ENCODE results near the gene RPUSD4.

Gene RPUSD4

GRCh38 chr11:126246636-126247035, 35.2 kb upstream of the RPUSD4 start:
- no peak for DNase-seq (ENCODE audit: low read depth)
- no peak for TF ChIP-seq CTCF (conservative IDR thresholded peaks at IDR 0.05; ENCODE audit: control insufficient read depth, insufficient read depth, low read depth, low read length)
- no peak overlapping the region for H3K4me3 ChIP-seq (ENCODE audit: control insufficient read depth, low read depth, low read length)

GRCh38 chr11:126233391-126233790, 21.9 kb upstream of the RPUSD4 start:
- TF ChIP-seq CTCF (conservative IDR thresholded peaks at IDR 0.05; ENCODE audit: control insufficient read depth, insufficient read depth, low read depth, low read length): no peak
- H3K4me3 ChIP-seq (ENCODE audit: control insufficient read depth, low read depth, low read length): no peak overlapping the region
- DNase-seq (ENCODE audit: low read depth): peak; percentile 37

- no peak for TF ChIP-seq CTCF (conservative IDR thresholded peaks at IDR 0.05; ENCODE audit: control insufficient read depth, insufficient read depth, low read depth, low read length)
These were observed 21.2 kb upstream of the RPUSD4 start for GRCh38 chr11:126232683-126233082.

GRCh38 chr11:126231725-126232459, 20.4 kb upstream of the RPUSD4 start:
- H3K4me3 ChIP-seq (ENCODE audit: control insufficient read depth, low read depth, low read length): no peak overlapping the region
- TF ChIP-seq CTCF (conservative IDR thresholded peaks at IDR 0.05; ENCODE audit: control insufficient read depth, insufficient read depth, low read depth, low read length): no peak
- DNase-seq (ENCODE audit: low read depth): peak; percentile 62

More at GRCh38 chr11:126232683-126233082, 21.2 kb upstream of the RPUSD4 start:
- DNase-seq (ENCODE audit: low read depth): no peak
- H3K4me3 ChIP-seq (ENCODE audit: control insufficient read depth, low read depth, low read length): no peak overlapping the region

- no peak overlapping the region for H3K4me3 ChIP-seq (ENCODE audit: control insufficient read depth, low read depth, low read length)
- DNase-seq (ENCODE audit: low read depth): peak; percentile 75
- TF ChIP-seq CTCF (conservative IDR thresholded peaks at IDR 0.05; ENCODE audit: control insufficient read depth, insufficient read depth, low read depth, low read length): no peak
These were observed 18.5 kb upstream of the RPUSD4 start for GRCh38 chr11:126229858-126230540.

GRCh38 chr11:126226334-126227084, 15.1 kb upstream of the RPUSD4 start:
- no peak for DNase-seq (ENCODE audit: low read depth)
- H3K4me3 ChIP-seq (ENCODE audit: control insufficient read depth, low read depth, low read length): no peak overlapping the region
- TF ChIP-seq CTCF (conservative IDR thresholded peaks at IDR 0.05; ENCODE audit: control insufficient read depth, insufficient read depth, low read depth, low read length): no peak
